ENCODE data around the gene RIC1.
"Not testable (repeated sequence)": the region's sequence is repeated elsewhere in the genome, so short reads cannot be mapped to it uniquely, and the experiment has no call there.

The RIC1 gene

DNA sequence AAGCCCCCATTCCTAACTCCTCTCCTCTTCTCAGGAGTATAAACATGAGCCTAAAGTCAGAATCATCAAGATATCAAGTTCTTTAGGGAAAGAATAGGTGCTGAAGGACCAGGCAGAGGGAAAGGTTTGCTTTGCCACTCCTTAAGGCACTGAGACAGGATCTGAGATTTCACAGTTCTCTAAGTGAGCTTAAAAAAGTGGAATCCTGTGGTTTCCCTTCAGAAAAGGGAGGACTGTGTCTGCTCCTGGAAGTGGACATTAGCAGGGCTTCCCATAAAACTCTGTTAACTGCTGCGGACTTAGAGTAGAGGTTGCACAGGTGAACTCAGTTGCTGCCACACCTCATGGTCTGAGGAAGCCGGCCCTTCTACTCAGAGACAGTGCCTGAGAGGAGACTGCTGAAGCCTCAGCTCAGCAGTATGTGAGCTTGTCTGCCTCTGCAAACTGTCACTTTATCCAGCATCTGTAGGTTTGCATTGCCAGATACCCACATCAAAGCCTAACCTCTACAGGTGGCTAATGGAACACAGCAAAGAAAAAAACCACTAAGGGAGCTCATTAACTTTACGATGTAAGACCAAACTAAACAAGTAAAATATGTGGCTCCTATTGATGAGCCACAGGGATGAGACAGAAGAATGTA lies 42.9 kb downstream of the RIC1 start:
- no peak for DNase-seq (ENCODE audit: low read depth)

DNA sequence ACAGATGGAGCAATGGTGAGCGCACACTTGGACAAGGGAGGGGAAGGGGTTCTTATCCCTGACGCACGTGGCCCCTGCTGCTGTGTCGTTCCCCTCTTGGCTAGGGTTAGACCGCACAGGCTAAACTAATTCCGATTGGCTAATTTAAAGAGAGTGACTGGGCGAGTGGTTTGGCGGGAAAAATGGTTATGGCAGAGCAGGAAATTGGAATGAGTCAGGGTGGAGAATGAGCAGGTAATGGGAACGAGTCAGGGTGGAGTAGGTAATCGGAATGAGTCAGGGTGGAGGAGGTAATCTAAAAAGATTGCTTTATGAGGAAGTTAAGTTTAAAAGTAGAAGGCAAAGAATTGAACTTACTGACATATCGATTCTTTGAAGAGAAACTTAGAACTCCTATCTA lies 46.1 kb downstream of the RIC1 start:
- DNase-seq (ENCODE audit: low read depth), result not testable (repeated sequence)

DNA sequence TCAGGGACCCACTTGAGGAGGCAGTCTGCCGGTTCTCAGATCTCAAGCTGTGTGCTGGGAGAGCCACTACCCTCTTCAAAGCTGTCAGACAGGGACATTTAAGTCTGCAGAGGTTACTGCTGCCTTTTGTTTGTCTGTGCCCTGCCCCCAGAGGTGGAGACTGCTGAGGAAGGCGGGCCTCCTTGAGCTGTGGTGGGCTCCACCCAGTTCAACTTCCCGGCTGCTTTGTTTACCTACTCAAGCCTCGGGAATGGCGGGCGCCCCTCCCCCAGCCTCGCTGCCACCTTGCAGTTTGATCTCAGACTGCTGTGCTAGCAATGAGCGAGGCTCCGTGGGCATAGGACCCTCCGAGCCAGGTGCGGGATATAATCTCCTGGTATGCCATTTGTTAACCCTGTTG lies 54.7 kb downstream of the RIC1 start:
- not testable (repeated sequence) for DNase-seq (ENCODE audit: low read depth)

- DNase-seq (ENCODE audit: low read depth), result no peak
Measured at GRCh38 chr9:5684101-5684500, 55.2 kb downstream of the RIC1 start.

DNA sequence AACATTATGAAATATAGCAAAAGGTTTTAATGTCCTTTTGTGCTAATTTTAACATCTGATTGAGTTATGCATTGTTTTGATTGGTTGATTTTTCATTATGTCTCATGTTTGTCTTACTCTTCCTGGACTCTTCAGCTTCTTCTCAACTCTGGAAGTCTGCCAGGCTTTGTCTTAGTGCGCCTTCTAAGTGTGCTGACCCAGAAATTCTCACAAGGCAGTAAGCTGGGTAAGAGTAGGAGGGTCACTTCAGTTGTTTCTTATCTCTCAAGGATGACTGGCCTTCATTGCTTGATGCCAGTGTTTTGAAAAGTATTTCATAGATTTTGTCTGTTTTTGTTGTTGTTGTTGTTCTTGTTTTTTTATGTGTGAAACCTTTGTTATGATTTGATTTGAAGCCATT lies 59.2 kb downstream of the RIC1 start:
- no peak for DNase-seq (ENCODE audit: low read depth)

GRCh38 chr9:5690278-5690677 lies 61.4 kb downstream of the RIC1 start:
- DNase-seq (ENCODE audit: low read depth), result no peak

DNA sequence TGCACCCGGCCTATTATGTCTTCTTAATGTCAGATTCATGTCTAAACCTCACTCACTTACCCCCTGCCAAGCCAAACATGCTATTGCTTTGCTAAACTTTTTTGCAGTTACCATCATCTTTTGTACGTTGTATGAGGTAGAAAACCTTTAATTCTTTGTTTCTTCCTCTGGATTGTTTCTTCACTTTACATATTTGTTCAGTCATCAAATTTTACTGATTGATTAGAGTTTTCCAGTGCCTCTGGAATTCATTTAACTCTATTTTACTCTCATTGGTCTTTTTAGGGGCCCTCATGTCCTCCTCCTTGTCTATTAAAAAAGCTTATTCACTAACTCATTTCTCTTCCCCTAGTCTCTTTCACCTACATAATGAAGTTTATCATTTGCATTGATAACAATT lies 67.0 kb downstream of the RIC1 start:
- no peak for DNase-seq (ENCODE audit: low read depth)

GRCh38 chr9:5696884-5697283 lies 68.0 kb downstream of the RIC1 start:
- no peak for DNase-seq (ENCODE audit: low read depth)

DNA sequence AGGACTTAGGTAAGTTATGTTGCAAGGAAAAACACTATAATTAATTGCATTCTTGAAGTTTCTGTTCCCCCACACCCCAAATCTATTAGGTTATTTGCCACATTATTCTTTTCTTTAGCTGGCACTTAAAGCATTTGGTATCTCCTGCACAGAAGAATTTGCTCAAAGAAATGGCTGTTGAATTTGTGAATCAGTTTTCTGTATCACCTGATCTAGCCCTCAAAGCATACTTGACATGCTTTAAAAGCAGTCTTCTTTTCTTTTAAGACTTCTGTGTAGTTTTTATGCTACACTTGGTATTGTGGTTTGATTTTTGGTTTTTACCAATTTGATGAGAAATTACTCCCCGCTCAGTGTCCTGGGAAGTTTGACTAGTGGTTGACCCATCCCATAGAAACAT lies 69.1 kb downstream of the RIC1 start:
- no peak for DNase-seq (ENCODE audit: low read depth)

DNA sequence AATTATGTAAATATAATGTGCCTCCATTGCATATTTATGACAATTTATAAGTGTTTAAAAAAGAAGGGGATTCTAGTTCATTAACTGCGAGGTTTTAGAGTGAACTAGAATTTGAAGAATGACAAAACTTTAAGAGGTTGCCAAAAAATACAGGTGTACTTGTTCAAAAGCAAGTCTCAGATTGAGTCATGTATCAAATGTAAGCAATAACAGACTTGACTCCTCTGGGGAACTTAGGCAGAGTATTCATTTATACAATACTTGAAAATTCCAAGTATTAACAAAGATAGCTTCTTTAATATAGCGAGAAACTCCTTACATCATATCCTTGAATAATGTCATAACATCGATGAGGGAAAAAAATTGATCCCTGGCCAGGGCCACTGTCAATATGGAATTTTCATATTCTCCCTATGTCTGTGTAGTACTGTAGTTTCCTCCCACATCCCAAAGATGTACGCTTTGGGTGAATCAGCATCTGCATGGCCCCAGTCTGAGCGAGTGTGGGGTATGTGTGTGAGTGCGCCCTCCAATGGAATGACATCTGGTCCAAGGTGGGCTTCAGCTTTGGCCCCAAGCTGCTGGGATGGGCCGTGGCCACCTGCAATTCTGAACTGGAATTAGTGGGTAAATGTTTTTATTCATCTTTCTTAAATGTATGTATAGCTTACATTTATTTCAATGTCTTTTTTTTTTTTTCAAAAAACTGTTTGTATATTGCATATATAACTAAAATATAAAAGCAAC lies 70.1 kb downstream of the RIC1 start:
- DNase-seq (ENCODE audit: low read depth), result no peak

- no peak for DNase-seq (ENCODE audit: low read depth)
Measured at GRCh38 chr9:5708414-5708813, 79.5 kb downstream of the RIC1 start.

GRCh38 chr9:5712651-5713390 lies 83.9 kb downstream of the RIC1 start:
- no peak for DNase-seq (ENCODE audit: low read depth)

- no peak for DNase-seq (ENCODE audit: low read depth)
Measured at GRCh38 chr9:5714501-5715401, 85.8 kb downstream of the RIC1 start.

GRCh38 chr9:5715548-5716127 lies 86.7 kb downstream of the RIC1 start:
- no peak for DNase-seq (ENCODE audit: low read depth)

- DNase-seq (ENCODE audit: low read depth), result not testable (repeated sequence)
Measured at GRCh38 chr9:5717434-5717833, 88.5 kb downstream of the RIC1 start.

GRCh38 chr9:5718296-5719032 lies 89.6 kb downstream of the RIC1 start:
- DNase-seq (ENCODE audit: low read depth), result no peak

DNA sequence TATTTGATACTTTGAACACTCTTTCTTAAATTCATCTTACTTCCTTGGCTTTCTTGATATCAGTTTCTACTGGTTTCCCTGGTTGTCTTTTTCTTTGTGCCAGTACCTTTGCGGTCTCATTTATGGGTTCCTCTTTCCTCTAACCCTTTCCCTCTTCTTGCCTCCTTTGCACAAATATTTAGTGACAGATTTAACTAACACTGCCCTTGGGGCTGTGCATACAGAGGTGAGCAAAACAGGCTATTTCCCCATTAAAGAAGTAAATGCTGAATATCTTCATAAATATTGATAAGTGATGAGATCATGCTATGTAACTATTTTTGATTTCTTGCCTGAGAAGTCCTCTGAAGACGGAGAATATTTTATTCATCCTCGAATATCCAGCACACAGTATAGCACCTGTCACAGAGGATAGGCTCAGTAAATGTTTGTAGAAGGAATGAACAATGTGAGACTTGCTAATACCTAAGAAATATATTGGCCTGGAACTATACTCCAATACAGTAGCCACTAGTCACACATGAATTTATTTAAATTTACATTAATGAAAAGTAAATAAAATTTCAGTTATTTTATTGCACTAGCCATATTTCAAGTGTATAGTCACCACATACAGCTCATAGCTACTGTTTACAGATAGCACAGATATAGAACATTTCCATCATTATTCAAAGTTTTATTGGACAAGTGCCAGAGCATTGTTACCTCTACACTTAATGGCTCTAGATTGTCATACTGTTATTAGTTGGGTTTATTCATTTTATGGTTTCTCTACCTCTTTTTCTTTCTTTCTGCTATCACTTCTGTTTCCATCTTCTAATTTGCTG lies 90.4 kb downstream of the RIC1 start:
- no peak for DNase-seq (ENCODE audit: low read depth)

- no peak for DNase-seq (ENCODE audit: low read depth)
Measured at GRCh38 chr9:5720151-5720550, 91.2 kb downstream of the RIC1 start.

DNA sequence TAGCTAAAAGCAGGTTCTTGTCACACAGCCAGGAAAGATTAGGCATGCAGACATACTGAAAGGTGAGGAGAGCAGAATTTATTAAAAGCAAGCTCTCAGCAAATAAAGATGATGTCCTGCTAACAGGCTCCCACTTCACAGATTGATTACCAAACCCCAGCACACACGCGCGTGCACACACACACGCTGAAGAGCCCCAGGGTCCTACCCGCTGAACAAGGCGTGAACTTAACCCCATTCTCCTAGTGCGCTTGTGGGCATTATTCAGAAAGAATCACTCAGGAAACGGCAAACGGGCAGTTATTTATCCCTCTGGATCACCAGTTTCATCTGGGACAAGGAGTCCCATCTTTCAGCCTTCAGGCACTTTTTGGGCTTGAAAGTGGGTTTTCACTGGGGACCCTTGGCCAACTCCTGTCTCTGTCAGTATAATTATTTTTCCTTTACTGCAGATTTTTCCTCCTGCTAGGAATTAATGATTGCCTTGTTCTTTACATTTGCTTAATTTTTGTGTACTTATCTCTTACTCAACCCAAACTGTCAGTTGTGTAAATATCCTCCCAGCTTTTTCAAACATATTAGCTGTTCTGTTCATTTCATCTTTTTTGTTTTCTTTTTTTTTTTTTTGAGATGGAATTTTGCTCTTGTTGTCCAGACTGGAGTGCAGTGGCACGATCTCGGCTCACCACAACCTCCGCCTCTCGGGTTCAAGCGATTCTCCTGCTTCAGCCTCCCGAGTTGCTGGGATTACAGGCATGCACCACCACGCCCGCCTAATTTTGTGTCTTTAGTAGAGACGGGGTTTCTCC lies 92.6 kb downstream of the RIC1 start:
- no peak for DNase-seq (ENCODE audit: low read depth)

Data from stimulated activated CD8-positive, alpha-beta memory T cell treated with anti-CD3 and anti-CD28 coated beads, Interleukin-4, amount 100 ng/mL, for 24 hours (primary cell).